Glomerular visceral epithelial cell (primary cell): ENCODE data around the gene ALKBH3.

Experiments
- DNase-seq: peaks from one replicate; pipeline ENCODE4 v3.0.0-alpha.2; 2016; ENCODE audit errors: extremely low spot score

ALKBH3 gene

GRCh38 chr11:43922744-43923405, 42.2 kb downstream of the ALKBH3 start:
- no peak for DNase-seq

GRCh38 chr11:43923406-43924111, 42.9 kb downstream of the ALKBH3 start:
- DNase-seq: no peak

- DNase-seq: no peak
These were observed 43.7 kb downstream of the ALKBH3 start for GRCh38 chr11:43924112-43924855.

- no peak for DNase-seq
These were observed 44.7 kb downstream of the ALKBH3 start for GRCh38 chr11:43925063-43925931.

GRCh38 chr11:43925932-43926505, 45.4 kb downstream of the ALKBH3 start:
- no peak for DNase-seq

- no peak for DNase-seq
These were observed 46.4 kb downstream of the ALKBH3 start for GRCh38 chr11:43927070-43927469.

- DNase-seq: no peak
These were observed 47.5 kb downstream of the ALKBH3 start for GRCh38 chr11:43927925-43928707.

GRCh38 chr11:43928721-43929120, 48.1 kb downstream of the ALKBH3 start:
- DNase-seq: no peak

- no peak for DNase-seq
These were observed 50.5 kb downstream of the ALKBH3 start for GRCh38 chr11:43930868-43931716.

GRCh38 chr11:43931717-43932039, 51.0 kb downstream of the ALKBH3 start:
- DNase-seq: no peak

GRCh38 chr11:43933226-43933607, 52.6 kb downstream of the ALKBH3 start:
- DNase-seq: no peak

- DNase-seq: no peak
These were observed 53.2 kb downstream of the ALKBH3 start for GRCh38 chr11:43933608-43934551.

GRCh38 chr11:43934601-43935423, 54.2 kb downstream of the ALKBH3 start:
- no peak for DNase-seq

GRCh38 chr11:43935424-43935979, 54.9 kb downstream of the ALKBH3 start:
- DNase-seq: no peak

- no peak for DNase-seq
These were observed 55.4 kb downstream of the ALKBH3 start for GRCh38 chr11:43936076-43936475.

- DNase-seq: peak; percentile 24
These were observed 57.1 kb downstream of the ALKBH3 start for GRCh38 chr11:43937434-43938411.
